Activated T-helper 1 cell treated with anti-CD3 and anti-CD28 coated beads, Interleukin-2, amount 50 U/mL, for 16 hours (primary cell): Measurements from ENCODE around the gene DPCD.
"Not testable (repeated sequence)": the region's sequence is repeated elsewhere in the genome, so short reads cannot be mapped to it uniquely, and the experiment has no call there.

Source experiments
- DNase-seq, 2 donors: peaks; one replicate each; pipeline ENCODE4 v3.0.0-alpha.2; 2020; ENCODE audit warnings: low read depth in 1 of 2, low spot score in 1 of 2

Gene DPCD

DNA sequence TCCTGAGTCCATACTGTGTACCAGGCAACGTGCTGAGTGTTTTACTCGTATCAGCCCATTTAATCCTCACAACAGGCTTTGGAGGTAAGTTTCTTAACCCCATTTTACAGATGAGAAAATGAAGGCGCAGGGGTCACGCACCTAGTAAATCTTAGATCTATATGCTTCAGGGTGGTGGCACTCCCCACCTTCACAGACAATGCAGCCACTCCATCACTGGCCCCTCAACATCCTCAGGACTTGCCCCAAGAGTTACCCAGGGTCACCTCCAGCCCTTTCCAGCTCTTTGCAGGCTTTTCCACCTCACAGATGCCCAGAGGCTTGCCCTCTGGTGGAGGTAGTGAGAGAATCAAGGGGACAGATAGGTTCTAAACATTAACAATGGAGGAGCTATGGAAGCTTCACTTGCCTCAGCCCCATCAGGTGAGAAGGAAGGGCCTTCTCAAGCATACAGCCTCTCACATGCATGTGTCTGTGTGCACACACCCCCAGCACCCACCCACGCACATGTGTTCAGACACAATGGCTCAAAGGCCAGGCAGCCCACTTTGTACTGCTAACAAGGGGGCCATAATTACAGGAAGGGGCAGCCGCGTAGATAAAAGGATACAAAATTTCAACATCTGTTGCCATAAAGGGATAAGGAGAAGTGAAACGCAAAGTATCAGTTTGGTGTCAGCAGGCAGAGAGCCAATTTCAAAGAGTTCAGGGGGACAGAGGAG, 29.1 kb downstream of the DPCD start:
- DNase-seq = no peak

DNA sequence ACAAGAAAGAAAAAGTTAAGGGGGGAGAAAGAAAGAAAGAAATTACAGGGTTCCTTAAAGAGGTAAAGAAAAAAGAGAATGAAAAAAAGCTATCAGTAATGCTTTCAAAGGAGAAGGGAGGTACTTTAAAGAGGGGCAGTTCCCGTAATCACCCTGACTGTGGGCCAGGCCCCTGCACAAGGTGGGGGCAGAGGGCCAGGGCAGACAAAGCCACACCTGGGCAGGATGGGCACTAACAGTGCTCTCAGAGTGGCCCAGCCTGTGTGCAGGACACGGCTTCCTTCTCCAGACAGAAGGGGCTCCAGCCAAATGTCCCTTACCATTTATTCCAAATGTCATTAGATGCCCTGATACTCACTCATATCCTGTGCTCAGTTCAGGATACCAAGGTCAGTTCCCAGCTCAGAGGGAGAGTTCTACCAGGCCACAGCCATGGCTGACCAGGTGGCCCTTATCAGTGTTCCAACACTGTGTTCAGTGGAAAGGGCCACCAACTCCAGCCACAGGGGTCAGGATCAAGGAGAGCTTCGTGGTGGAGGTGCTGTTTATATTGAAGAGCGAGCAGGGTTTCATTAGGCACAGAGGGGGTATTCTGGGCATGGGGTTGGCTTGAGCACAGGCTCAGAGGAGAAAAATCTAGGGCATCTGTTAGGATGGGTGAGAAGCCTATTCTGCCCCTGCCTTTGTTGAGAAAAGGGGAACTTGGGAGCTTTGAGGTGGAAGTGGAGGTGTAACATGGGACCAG, 29.9 kb downstream of the DPCD start:
- DNase-seq = no peak

DNA sequence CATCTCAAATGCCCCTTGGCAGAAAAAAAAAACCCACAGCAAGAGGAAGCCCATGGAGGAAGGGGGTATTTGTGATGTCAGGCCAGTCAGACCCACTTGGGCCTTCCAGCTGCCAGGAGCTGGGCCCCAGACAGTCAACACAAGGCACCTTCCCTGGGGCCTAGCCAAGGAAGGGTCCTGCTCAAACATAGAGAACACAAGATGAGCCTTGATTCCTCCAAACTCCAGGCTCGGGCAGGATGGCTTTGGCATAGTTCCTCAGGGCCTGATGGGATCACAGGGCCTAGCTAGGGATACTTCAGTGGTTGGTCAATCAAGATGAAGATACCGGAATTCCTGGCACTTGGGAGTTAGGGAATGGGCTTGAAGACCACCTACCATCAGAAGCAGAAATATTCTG, 30.8 kb downstream of the DPCD start:
- no peak for DNase-seq

DNA sequence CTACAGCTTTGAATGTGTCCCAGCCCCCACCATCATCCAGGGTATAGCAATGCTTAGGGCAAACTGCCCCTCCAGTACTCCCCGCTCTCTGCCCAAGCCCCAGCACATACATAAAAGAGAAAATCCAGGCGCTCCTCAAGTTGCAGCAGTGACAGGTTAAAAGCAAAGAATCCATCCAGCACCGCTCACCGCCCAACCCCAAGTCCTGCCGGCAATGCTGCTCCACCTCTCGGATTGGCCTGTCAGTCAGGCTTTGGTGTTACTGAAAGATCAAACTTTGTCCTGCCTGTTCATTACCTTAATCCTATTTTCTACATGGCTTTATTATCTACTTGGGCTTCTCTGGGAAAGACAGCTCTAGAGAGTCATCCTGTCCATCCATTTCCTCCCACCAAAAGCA, 31.9 kb downstream of the DPCD start:
- no peak for DNase-seq

DNA sequence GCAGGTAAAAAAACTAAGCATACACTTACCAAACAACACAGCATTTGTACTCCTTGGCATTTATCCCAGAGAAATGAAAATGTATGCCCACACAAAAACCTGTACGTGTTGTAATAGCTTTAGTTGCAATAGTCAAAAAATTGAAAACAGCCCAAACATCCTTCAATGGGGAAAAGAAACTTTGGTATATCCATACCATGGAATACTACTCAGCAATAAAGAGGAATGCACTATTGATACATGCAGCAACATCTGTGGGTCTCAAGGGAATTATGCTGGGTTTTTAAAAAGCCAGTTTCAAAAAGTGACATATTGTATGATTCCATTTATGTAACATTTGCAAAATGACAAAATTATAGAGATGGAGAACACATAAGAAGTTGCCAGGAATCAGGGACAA, 35.4 kb downstream of the DPCD start:
- no peak for DNase-seq

DNA sequence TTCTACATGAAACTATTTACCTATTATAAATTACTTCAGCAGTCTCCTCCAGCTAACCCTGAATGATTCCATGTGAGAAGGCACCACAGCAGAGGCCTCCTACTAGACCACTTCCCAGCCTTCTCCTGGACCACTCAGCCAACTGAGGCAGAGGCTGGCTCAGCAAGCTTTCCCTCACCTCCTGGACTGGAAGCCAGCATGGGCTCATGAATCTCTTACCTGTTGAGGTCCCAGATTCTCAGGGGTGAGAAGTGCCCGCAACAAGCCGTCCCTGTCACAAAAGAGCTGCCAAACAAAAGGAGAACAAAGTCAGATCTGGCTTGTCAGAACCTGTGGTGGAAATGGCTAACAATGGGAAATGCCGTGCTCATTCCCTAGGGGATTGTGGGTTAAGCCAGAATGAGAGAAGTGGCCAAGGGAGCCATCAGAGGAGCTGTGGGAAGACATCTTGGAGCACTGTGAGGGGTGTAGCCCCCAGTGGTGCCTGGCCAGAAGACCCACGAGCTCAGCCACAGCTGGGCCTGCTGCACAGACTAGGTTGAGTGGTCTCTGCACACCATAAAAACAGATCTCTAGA, 36.5 kb downstream of the DPCD start:
- no peak for DNase-seq

DNA sequence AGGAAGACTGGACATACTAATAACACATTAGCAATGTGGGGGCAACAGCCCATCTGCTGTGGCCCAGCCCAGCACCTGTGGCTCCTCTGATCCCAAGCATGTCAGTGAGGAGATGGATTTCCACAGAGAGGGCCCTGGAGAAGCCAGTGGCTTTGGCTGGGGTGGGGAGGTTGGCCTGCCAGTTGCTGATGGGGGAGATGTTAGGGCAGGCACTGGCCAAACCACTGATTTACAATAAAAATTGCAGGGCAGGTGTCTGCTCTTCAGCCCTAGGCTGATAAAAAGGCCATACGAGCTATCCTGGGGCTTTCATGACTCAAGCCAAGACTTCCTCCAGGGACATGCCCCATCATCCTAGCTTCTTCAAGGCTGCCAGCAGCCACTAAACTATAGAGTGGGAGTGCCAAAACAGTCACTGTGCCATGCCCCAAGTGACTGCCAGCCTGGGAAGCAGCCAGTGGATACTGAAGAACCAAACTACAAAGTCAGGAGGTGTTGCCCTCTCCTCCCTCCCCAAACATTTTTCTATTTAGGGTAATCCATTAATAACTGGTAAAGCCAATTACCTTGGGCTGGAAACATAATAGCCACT, 37.8 kb downstream of the DPCD start:
- no peak for DNase-seq

DNA sequence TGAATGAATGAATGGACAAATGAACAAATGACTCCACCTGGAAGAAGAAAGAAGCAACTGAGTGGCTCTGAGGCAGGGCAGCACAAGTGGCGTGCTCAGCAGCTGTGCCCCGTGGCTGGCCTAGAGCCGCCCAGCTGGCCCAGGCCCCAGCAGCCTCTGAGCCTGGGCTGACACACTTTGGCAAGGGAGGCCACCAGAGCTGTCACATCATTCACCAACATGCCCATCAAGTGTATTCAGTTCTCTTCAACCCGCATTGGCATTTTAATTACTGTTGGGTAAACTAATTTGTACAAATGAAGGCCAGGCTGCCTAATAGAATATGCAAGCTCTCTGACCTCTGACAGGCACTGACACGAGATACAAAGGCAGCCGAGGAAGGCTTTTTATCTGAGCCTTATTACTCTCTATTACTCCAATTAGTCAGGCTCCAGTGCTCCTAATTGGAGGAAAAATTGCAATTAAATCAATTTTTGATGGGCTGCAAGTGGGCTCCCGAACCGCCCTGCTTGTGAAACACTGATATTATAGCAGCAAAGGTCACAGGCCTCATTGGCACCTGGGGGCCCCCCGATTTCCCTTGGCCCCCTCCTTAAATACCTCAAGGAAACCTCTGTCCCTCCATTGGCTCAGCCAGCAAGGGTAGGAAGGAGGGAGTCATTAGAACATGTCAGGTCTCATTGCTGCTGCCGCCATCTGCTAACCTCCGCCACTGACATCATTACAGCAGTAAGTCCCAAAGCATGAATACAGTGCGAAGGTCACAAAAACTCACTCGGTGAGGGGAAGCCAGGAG, 41.9 kb downstream of the DPCD start:
- DNase-seq = no peak

DNA sequence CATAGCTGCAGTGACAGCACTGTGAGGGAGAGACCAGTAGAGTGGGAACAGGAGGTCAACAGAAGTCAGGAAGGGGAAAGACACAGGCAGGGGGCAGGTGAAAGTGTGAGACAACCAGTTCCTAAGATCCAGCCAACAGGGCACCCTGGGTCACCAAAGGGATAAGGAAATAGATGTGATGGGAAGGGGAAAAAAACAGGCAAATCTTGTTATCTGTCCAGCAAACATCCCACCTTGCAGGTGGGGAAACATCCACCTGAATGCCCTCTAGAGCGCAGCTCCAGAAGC, 42.5 kb downstream of the DPCD start:
- no peak for DNase-seq

DNA sequence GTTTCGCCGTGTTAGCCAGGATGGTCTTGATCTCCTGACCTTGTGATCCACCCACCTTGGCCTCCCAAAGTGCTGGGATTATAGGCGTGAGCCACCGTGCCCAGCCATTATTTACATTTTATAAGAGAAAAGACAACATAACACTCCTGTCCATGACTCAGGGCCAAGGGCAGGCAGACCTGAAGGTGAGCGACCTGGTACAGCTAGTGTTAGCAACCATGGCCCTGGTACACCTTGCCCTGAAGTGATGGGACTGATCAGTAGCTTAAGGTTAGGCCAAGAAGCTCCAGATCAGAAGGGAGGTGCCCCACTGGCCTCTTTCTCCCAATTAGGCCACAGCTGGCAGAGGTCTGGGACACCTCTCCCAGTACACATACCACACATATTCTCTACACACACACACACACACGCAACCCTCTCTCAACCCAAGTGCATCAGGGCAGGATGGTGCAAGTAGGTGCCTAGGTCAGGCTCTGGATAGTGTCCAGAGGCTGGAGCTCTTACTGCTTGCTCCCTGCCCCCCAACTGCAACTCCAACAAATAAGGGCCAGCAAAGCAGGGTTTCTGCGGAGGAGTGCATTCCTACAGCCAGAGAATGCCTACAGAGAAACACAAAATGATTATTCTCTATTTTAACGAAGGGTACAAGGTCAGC, 43.8 kb downstream of the DPCD start:
- no peak for DNase-seq

DNA sequence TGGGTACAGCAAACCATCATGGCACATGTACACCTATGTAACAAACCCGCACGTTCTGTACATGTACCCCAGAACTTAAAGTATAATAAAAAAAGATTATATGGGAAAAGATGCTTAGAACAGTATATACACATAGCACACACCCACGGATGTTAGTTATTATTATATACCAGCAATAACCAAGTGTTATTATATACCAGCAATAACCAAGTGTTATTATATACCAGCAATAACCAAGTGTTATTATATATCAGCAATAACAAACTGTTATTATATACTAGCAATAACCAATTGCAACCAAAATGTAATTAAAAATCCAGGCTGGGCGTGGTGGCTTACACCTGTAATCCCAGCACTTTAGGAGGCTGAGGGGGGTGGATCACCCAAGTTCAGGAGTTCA, 45.4 kb downstream of the DPCD start:
- not testable (repeated sequence) for DNase-seq

DNA sequence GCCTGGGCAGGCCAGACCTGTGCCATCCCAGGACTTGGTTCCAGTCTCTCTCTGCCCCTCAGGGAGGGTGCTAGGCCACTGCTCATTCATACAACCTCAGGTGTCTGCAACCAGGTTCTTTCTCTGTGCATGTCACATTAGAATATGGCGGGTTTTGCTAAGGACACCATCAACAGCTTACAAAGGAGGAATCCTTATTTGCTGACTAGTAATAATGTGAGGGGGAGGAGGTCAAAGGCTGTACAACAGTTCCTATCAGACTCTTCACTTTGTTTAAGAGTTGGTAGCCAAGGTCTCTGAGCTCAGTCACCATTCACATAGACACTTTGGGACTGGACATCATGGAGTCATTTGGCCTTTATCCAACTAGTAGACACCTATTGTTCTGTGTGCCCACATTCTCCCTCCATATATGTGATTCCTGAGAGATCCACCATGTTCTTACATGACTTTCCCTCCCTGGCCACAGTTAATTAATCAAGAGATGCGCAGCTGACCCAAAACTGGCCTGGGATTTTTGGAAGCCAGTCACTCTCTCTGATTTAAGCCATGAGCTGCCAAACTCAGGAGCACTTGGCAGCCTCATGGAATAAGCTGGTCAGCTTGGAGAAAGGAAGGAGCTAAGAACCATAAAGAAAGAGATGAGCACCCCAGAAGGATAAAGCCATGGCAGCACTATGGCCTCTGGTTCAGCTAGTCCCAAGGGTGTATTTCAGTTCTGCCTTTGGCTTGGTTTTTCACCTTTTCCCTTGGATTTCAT, 51.2 kb downstream of the DPCD start:
- no peak for DNase-seq

DNA sequence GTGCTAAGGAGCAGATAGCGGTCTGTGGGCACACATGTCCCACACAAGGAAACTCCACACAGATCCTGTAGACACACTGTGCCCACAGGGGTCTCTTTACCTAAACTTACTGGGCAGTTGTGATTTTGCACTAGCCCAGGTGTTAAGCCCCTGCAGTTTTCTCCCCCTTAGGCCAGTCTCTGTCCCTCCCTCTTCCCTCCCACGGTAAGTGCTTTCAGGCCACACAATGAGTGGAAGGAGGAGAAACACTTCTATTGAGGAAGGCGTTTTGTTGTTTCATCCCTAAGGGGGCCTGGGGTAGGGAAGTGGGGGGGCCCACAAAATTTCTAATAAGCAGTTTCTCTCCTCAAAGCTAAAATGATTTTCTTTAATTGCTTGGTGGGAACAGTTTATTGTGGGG, 55.4 kb downstream of the DPCD start:
- no peak for DNase-seq

DNA sequence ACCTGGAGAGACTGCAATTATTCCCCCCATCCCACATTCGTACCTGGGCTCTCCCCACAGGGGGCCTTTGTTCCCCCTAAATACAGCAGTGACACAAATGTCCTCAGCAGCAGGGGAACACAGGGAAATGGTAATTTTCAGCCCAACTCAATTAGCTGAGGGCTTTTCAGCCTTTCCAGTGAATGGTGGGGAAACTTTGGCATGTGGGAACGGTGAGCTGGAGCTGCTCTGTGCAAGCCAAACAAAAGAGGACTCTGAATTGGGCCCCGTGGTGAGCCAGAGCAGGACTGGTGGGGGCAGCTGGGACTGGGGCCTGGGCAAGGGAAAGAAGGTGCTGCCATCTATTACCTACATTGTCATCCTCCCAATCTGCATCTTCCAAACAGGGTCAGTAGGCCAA, 55.9 kb downstream of the DPCD start:
- DNase-seq = no peak

DNA sequence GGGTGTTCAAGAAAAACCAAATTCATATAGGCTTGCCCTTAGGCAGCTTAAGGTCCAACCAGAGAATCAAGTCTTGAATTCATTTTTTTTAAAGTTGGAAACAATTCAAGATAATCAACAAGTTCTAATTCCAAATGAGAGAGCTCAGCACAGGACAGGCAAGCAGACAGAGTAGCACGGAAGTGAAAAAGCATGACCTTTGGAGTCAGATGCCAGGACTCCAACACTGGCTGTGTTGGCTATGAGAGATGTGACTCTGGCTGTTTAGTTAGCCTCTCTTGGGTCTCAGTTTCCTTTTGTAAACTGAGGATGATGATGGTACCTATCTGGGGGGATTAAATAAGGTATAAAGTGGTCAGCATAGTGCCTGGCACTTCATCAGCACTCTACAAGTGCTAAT, 57.5 kb downstream of the DPCD start:
- no peak for DNase-seq

DNA sequence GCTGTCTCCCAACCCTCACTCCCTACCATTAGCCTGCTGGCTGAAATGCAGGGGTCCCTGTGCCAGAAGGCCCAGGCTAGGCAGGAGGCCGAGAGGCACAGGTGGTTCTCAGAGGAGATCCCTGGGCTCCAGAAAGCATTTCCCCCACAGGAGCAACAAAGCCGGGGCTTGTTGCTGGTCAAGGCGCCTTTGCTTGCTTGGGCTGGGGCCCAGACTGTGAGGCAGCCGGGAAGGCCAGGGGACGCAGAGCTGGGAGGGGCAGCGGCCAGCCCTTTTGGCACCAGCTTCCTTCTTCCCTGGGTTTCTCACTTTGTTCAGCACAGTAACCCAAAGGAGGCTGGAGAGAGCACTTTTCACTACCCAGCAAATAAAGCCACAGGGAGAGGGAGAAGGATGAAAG, 58.2 kb downstream of the DPCD start:
- no peak for DNase-seq

DNA sequence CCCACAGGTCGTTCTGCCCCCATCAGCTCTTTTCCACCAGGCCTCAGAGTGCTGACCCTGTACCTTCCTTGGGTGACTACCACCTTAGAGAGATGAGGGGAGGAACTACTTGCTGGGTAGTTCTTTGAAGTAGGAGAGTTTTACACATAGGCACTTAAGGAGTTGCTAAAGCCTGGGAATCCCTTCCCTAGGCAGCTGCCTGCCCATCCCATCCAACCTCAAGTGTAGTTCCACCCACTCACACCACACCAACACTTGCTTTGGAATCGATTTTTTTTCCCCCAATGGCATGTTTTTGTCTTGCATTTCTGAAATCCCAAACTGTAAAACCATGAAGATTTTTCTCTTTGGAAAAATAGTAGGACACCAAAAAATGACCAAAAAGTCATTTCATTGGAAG, 59.1 kb downstream of the DPCD start:
- no peak for DNase-seq

DNA sequence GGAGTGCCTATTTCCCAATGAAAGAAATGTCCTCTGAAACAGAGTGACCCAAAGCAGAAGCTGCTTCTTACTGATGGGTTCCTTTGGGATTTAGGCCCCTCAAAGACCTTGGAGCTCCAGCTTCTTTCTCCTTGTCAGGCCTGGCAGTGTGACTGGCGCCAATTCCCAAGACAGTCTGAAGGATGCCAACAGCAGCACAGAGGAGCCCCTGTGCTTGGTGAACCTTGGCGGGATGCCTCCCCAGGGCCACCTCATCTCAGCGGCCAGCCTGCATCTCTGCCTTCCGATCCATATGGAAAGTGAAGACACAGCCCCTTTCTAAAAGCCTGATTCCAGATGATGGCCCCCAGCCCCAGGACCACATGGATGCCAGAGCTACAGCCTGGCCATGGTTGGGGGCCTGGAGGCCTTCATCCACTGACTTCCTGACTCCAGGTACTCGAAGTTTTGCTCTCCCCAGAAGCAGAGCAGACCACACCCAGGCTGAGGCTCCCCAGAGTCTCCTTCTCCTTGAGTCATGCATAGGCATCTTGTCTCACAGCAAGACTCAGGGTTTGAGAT, 61.5 kb downstream of the DPCD start:
- DNase-seq = no peak

DNA sequence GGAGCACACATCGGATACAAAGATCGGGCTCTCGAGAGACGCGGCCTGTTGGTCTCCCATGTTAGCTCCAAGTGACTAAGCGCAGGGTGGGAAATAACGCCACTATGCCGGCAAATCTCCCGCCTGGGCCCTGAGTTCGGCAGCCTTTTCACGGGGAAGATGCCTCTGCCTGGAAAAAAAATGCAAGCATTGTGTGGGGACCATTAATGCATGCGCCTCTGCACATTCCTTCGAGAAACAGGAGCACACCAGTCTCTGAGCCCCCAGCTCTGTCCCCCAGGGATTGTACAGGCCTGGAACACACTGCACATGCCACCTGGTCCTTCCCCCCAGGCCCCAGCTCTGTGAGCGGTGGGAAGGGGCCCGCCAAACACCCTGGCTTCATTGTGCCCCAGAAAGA, 62.7 kb downstream of the DPCD start:
- DNase-seq = no peak

DNA sequence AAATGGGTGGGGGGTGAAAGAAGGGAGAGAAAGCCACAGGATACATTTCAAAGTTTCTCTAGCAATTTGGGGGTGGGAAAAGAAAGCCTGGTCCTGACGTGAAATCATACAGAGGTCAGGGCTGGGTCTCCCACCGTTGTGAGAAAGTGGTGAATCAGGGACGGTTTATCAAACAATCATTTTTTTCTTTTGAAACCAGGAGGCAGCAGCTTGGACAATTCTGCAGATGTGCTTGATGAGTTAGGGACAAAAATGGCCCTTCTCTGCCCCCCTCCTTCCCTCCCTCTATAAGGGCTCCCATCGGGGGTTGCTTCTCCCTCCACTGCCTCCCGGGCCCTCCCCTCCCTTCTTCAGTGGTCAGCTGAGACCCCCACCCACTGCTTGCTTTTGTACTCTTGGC, 63.2 kb downstream of the DPCD start:
- DNase-seq = no peak
